Measurements from ENCODE around the gene SUCO.
"Not testable (repeated sequence)": the region's sequence is repeated elsewhere in the genome, so short reads cannot be mapped to it uniquely, and the experiment has no call there.

DNA sequence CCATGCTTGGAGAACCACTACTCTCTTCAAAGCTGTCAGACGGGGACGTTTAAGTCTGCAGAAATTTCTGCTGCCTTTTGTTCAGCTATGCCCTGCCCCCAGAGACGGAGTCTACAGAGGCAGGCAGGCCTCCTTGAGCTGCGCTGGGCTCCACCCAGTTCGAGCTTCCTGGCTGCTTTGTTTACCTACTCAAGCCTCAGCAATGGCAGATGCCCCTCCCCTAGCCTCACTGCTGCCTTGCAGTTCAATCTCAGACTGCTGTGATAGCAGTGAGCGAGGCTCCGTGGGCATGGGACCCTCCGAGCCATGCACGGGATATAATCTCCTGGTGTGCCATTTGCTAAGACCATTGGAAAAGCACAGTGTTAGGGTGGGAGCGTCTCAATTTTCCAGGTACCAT, 63.8 kb downstream of the SUCO start:
- TF ChIP-seq, protein P1, sequence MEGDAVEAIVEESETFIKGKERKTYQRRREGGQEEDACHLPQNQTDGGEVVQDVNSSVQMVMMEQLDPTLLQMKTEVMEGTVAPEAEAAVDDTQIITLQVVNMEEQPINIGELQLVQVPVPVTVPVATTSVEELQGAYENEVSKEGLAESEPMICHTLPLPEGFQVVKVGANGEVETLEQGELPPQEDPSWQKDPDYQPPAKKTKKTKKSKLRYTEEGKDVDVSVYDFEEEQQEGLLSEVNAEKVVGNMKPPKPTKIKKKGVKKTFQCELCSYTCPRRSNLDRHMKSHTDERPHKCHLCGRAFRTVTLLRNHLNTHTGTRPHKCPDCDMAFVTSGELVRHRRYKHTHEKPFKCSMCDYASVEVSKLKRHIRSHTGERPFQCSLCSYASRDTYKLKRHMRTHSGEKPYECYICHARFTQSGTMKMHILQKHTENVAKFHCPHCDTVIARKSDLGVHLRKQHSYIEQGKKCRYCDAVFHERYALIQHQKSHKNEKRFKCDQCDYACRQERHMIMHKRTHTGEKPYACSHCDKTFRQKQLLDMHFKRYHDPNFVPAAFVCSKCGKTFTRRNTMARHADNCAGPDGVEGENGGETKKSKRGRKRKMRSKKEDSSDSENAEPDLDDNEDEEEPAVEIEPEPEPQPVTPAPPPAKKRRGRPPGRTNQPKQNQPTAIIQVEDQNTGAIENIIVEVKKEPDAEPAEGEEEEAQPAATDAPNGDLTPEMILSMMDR (IDR thresholded peaks at IDR 0.05), result not testable (repeated sequence)
- not testable (repeated sequence) for TF ChIP-seq POLR2A (IDR thresholded peaks at IDR 0.05)
